Body of pancreas (tissue), 4 donors: ENCODE data around the gene KATNAL1.

Source experiments
- POLR2A ChIP-seq, 3 donors: fragments of 450-650 bp; IDR thresholded peaks; one replicate each; pipeline ENCODE4 v1.6.1; 2016; ENCODE audit warnings: antibody characterized with exemption in 3 of 3, mild to moderate bottlenecking in 2 of 3
- TF ChIP-seq, protein P1 (sequence below), 7 experiments: fragments of 450-650 bp in 4 of 7; fragments of 200-600 bp in 3 of 7; sonication (generic) in 3 of 7; IDR thresholded peaks; one replicate each; pipeline ENCODE4 v1.5.1; 2016 to 2019; ENCODE audit warnings: antibody characterized with exemption in 7 of 7

DNA sequence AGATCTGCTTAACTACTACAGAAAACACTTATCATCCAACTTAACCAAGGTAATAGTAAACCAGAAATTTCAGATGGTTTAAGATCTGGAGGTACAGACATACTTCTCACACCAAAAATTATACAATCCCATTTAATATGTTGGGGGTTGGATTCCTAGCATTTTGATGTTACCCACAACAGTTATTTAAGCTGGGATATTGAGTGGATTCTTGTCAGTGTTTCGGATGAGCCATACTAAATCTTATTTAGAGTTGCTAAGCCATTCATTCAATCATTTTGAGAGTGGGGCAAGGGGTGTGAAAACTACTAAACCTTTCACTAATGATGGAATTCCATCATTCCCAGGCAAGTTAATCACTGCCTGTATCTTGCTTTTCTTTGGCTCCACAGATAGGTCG lies 40.6 kb downstream of the KATNAL1 start:
- TF ChIP-seq, protein P1, sequence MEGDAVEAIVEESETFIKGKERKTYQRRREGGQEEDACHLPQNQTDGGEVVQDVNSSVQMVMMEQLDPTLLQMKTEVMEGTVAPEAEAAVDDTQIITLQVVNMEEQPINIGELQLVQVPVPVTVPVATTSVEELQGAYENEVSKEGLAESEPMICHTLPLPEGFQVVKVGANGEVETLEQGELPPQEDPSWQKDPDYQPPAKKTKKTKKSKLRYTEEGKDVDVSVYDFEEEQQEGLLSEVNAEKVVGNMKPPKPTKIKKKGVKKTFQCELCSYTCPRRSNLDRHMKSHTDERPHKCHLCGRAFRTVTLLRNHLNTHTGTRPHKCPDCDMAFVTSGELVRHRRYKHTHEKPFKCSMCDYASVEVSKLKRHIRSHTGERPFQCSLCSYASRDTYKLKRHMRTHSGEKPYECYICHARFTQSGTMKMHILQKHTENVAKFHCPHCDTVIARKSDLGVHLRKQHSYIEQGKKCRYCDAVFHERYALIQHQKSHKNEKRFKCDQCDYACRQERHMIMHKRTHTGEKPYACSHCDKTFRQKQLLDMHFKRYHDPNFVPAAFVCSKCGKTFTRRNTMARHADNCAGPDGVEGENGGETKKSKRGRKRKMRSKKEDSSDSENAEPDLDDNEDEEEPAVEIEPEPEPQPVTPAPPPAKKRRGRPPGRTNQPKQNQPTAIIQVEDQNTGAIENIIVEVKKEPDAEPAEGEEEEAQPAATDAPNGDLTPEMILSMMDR (IDR thresholded peaks at IDR 0.05): no peak
- TF ChIP-seq POLR2A (IDR thresholded peaks at IDR 0.05): no peak
